Left ventricle myocardium superior (tissue), 1 donor: Measurements from ENCODE around the gene UBR1. TPM values are rescaled to one million over a fixed set of nuclear protein-coding genes. Genes with fewer than 3 reads are reported as not detected.
"Not testable (repeated sequence)": the region's sequence is repeated elsewhere in the genome, so short reads cannot be mapped to it uniquely, and the experiment has no call there.

Source experiments
- ATAC-seq: fragments of 200-7000 bp; cut with Tn5 transposase; one replicate; pipeline ENCODE4 v1.9.1; 2020; ENCODE audit warnings: mild to moderate bottlenecking, moderate library complexity
- DNase-seq: peaks from one replicate; pipeline ENCODE4 v3.0.0-alpha.2; 2020
- intact Hi-C: fragments of 100-400 bp; cut with micrococcal nuclease; formaldehyde crosslinking; loops from one replicate; pipeline ENCODE4 v1.11.0; 2022
- total RNA-seq: library from RNA; stranded (reverse); fragmentation: NEBNext Ultra II Directional; extraction: Animal tissue kit (Norgen Biotek cat#: 25700); gene quantifications from one replicate; pipeline ENCODE4 v1.2.1, GENCODE V29; 2021
- donor health status: DM: no; HTN: yes; CAD: no; lungs with severe emphysema.

Gene UBR1
- total RNA-seq, 1 donor from 2014 or later: 21.3 TPM

GRCh38 chr15:43071451-43071850 lies 34.4 kb downstream of the UBR1 start:
- no peak for ATAC-seq
- DNase-seq: no peak
- intact Hi-C loops: no loop called here

- intact Hi-C loops: no loop called here
- no peak for DNase-seq
- peak; percentile 71 for ATAC-seq
Measured at GRCh38 chr15:43070893-43071292, 34.9 kb downstream of the UBR1 start.

- DNase-seq: no peak
- intact Hi-C loops: no loop called here
- peak; percentile 59 for ATAC-seq
Measured at GRCh38 chr15:43070249-43070648, 35.6 kb downstream of the UBR1 start.

- intact Hi-C loops: no loop called here
- ATAC-seq (no peak), DNase-seq (no peak)
Measured at GRCh38 chr15:43067717-43068461, 37.9 kb downstream of the UBR1 start.

GRCh38 chr15:43056696-43057095 lies 49.1 kb downstream of the UBR1 start:
- ATAC-seq: no peak
- intact Hi-C loops: no loop called here
- DNase-seq: no peak

GRCh38 chr15:43052860-43053259 lies 53.0 kb downstream of the UBR1 start:
- ATAC-seq (no peak), DNase-seq (no peak)
- intact Hi-C loops: no loop called here

- intact Hi-C loops: no loop called here
- ATAC-seq: no peak
- no peak for DNase-seq
Measured at GRCh38 chr15:43048935-43049334, 56.9 kb downstream of the UBR1 start.

GRCh38 chr15:43046484-43046883 lies 59.4 kb downstream of the UBR1 start:
- intact Hi-C loops: no loop called here
- ATAC-seq (no peak), DNase-seq (no peak)

- no peak for DNase-seq
- intact Hi-C loops: no loop called here
- ATAC-seq: peak; percentile 50
Measured at GRCh38 chr15:43042885-43043284, 63.0 kb downstream of the UBR1 start.

GRCh38 chr15:43041085-43041484 lies 64.8 kb downstream of the UBR1 start:
- DNase-seq, ATAC-seq, intact Hi-C loops: not testable (repeated sequence)

- intact Hi-C loops, DNase-seq, ATAC-seq: not testable (repeated sequence)
Measured at GRCh38 chr15:43035240-43035639, 70.6 kb downstream of the UBR1 start.

- ATAC-seq (no peak), DNase-seq (no peak)
- intact Hi-C loops: no loop called here
Measured at GRCh38 chr15:43029476-43029875, 76.4 kb downstream of the UBR1 start.

GRCh38 chr15:43025150-43025549 lies 80.7 kb downstream of the UBR1 start:
- DNase-seq: no peak
- no peak for ATAC-seq
- intact Hi-C loops: no loop called here

GRCh38 chr15:43014671-43015070 lies 91.2 kb downstream of the UBR1 start:
- DNase-seq, ATAC-seq, intact Hi-C loops: not testable (repeated sequence)

- intact Hi-C loops: no loop called here
- DNase-seq (no peak), ATAC-seq (no peak)
Measured at GRCh38 chr15:43009206-43009605, 96.6 kb downstream of the UBR1 start.

- no peak for ATAC-seq
- DNase-seq: no peak
- intact Hi-C loops: no loop called here
Measured at GRCh38 chr15:43008150-43008549, 97.7 kb downstream of the UBR1 start.

GRCh38 chr15:43007551-43007950 lies 98.3 kb downstream of the UBR1 start:
- DNase-seq: no peak
- intact Hi-C loops: no loop called here
- no peak for ATAC-seq

- DNase-seq (no peak), ATAC-seq (peak; percentile 29)
- intact Hi-C loops: no loop called here
Measured at GRCh38 chr15:43006991-43007390, 98.8 kb downstream of the UBR1 start.

GRCh38 chr15:43004886-43005595 lies 100.8 kb downstream of the UBR1 start:
- intact Hi-C loops, DNase-seq, ATAC-seq: not testable (repeated sequence)

GRCh38 chr15:42999201-42999779 lies 106.5 kb downstream of the UBR1 start:
- intact Hi-C loops: no loop called here
- DNase-seq (no peak), ATAC-seq (peak; percentile 85)
